Central memory CD4-positive, alpha-beta T cell (primary cell): ENCODE measurements around the gene NMT2.
A peak's percentile ranks its signal among the peaks of the same experiment; 100 is the strongest.
"Not testable (repeated sequence)": the region's sequence is repeated elsewhere in the genome, so short reads cannot be mapped to it uniquely, and the experiment has no call there.

Source experiments
- DNase-seq: peaks from one replicate; pipeline ENCODE4 v3.0.0; 2022
- total RNA-seq, 3 experiments: gene quantifications; one replicate each; lab custom pipeline; 2026; lab: John Stamatoyannopoulos, UW

Gene NMT2
- 16.8 to 109 (median 60.2) reads per million in 3 experiments for total RNA-seq

- no peak for DNase-seq
Measured at GRCh38 chr10:15168291-15168785, at the start of gene NMT2. Gene NMT2, minus strand, starts transcription at chr10:15168693. Its CDS starts 81 bp downstream, at chr10:15168612.

GRCh38 chr10:15216700-15217099 lies 48.2 kb upstream of the NMT2 start:
- no peak for DNase-seq

GRCh38 chr10:15214237-15214636 lies 45.7 kb upstream of the NMT2 start:
- DNase-seq = no peak

GRCh38 chr10:15213461-15213861 lies 45.0 kb upstream of the NMT2 start:
- DNase-seq = no peak

- no peak for DNase-seq
Measured at GRCh38 chr10:15211464-15211979, 43.0 kb upstream of the NMT2 start.

GRCh38 chr10:15210521-15210920 lies 42.0 kb upstream of the NMT2 start:
- no peak for DNase-seq

- peak; percentile 63 for DNase-seq
Measured at GRCh38 chr10:15209827-15210509, 41.5 kb upstream of the NMT2 start.

- DNase-seq = no peak
Measured at GRCh38 chr10:15208221-15208620, 39.7 kb upstream of the NMT2 start.

- not testable (repeated sequence) for DNase-seq
Measured at GRCh38 chr10:15207410-15207809, 38.9 kb upstream of the NMT2 start.

- DNase-seq = no peak
Measured at GRCh38 chr10:15202639-15203038, 34.1 kb upstream of the NMT2 start.

- DNase-seq = not testable (repeated sequence)
Measured at GRCh38 chr10:15202301-15202621, 33.8 kb upstream of the NMT2 start.

GRCh38 chr10:15201589-15202300 lies 33.3 kb upstream of the NMT2 start:
- no peak for DNase-seq

GRCh38 chr10:15200626-15201025 lies 32.1 kb upstream of the NMT2 start:
- DNase-seq = no peak

GRCh38 chr10:15197911-15198310 lies 29.4 kb upstream of the NMT2 start:
- DNase-seq = no peak

- DNase-seq = no peak
Measured at GRCh38 chr10:15197276-15197675, 28.8 kb upstream of the NMT2 start.

GRCh38 chr10:15196021-15196834 lies 27.7 kb upstream of the NMT2 start:
- DNase-seq = no peak

GRCh38 chr10:15189133-15189885 lies 20.8 kb upstream of the NMT2 start:
- no peak for DNase-seq

- DNase-seq = no peak
Measured at GRCh38 chr10:15188603-15189002, 20.1 kb upstream of the NMT2 start.

- no peak for DNase-seq
Measured at GRCh38 chr10:15183689-15184481, 15.4 kb upstream of the NMT2 start.

- DNase-seq = no peak
Measured at GRCh38 chr10:15182540-15183207, 14.2 kb upstream of the NMT2 start.

GRCh38 chr10:15181576-15182156 lies 13.2 kb upstream of the NMT2 start:
- no peak for DNase-seq
